K562 (cell line): Measurements from ENCODE around the gene PNPLA7. TPM values are rescaled to one million over a fixed set of nuclear protein-coding genes. Genes with fewer than 3 reads are reported as not detected.

Experiments used
- CAMTA2 ChIP-seq: fragments of 250-450 bp; sonication (Bioruptor Pico); conservative IDR thresholded peaks from 2 replicates; pipeline ENCODE4 v1.5.1; 2022
- CBX1 ChIP-seq: sonication (generic); IDR thresholded peaks from 2 replicates; pipeline ENCODE4 v1.6.1; 2016; ENCODE audit warnings: antibody characterized with exemption, low read depth, mild to moderate bottlenecking
- CC2D1A ChIP-seq: fragments of 450-650 bp; IDR thresholded peaks from 2 replicates; pipeline ENCODE4 v1.6.1; 2017; ENCODE audit warnings: mild to moderate bottlenecking
- CREB1 ChIP-seq, 2 experiments: sonication (generic) in 1 of 2; formaldehyde crosslinking in 1 of 2; IDR thresholded peaks; 2 replicates each; pipeline versions ENCODE4 v1.6.1 to v1.8.0; 2012 to 2022; ENCODE audit warnings: inconsistent platforms in 1 of 2, mild to moderate bottlenecking in 1 of 2, missing genetic modification reagents in 1 of 2, moderate library complexity in 1 of 2
- EP300 ChIP-seq: IDR thresholded peaks from 2 replicates; pipeline ENCODE4 v1.6.1; 2012; ENCODE audit warnings: low read length, improper control_type of control experiment
- ETV5 ChIP-seq: sonication (generic); formaldehyde crosslinking; IDR thresholded peaks from 2 replicates; pipeline ENCODE4 v1.4.0; 2020; ENCODE audit warnings: low read depth, mild to moderate bottlenecking, missing genetic modification reagents
- GATAD2A ChIP-seq: fragments of 450-650 bp; IDR thresholded peaks from 2 replicates; pipeline ENCODE4 v1.6.1; 2017
- HLTF ChIP-seq: fragments of 450-650 bp; IDR thresholded peaks from 2 replicates; pipeline ENCODE4 v1.6.1; 2016
- KLF1 ChIP-seq: fragments of 450-650 bp; IDR thresholded peaks from 2 replicates; pipeline ENCODE4 v1.6.1; 2016; ENCODE audit warnings: missing genetic modification characterization, missing compliant biosample characterization
- NCOA1 ChIP-seq: fragments of 450-650 bp; IDR thresholded peaks from 2 replicates; pipeline ENCODE4 v1.6.1; 2016; ENCODE audit warnings: low read depth
- NONO ChIP-seq, 2 experiments: fragments of 200-400 bp in 1 of 2; fragments of 450-650 bp in 1 of 2; formaldehyde crosslinking in 1 of 2; IDR thresholded peaks; 2 replicates each; pipeline ENCODE4 v1.6.1; 2017; ENCODE audit warnings: low read depth in 2 of 2, mild to moderate bottlenecking in 2 of 2, moderate library complexity in 2 of 2, low read length in 1 of 2
- NRF1 ChIP-seq, 2 experiments: fragments of 450-650 bp; IDR thresholded peaks in 1 of 2; conservative IDR thresholded peaks in 1 of 2; 2 replicates each; pipeline ENCODE4 v1.6.1; 2014; ENCODE audit warnings: mild to moderate bottlenecking in 2 of 2
- PHB2 ChIP-seq: fragments of 450-650 bp; IDR thresholded peaks from 2 replicates; pipeline ENCODE4 v1.6.1; 2017; ENCODE audit warnings: low read depth
- PML ChIP-seq: IDR thresholded peaks from 2 replicates; pipeline ENCODE4 v1.6.1; 2012; ENCODE audit warnings: low read length, inconsistent platforms
- PPARD ChIP-seq: fragments of 250-450 bp; sonication (Bioruptor Pico); IDR thresholded peaks from 2 replicates; pipeline ENCODE4 v1.8.0; 2022; ENCODE audit warnings: inconsistent platforms, mild to moderate bottlenecking, moderate library complexity
- RAD51 ChIP-seq: fragments of 450-650 bp; IDR thresholded peaks from 2 replicates; pipeline ENCODE4 v1.7.1; 2016; ENCODE audit warnings: low read depth, mild to moderate bottlenecking, borderline replicate concordance
- RBM17 ChIP-seq: fragments of 200-400 bp; formaldehyde crosslinking; IDR thresholded peaks from 2 replicates; pipeline ENCODE4 v1.6.1; 2017; ENCODE audit warnings: low read depth, mild to moderate bottlenecking, low read length, borderline replicate concordance
- SMAD3 ChIP-seq: fragments of 450-650 bp; formaldehyde crosslinking; conservative IDR thresholded peaks from 2 replicates; pipeline ENCODE4 v1.4.0; 2020; ENCODE audit warnings: mild to moderate bottlenecking
- SRSF7 ChIP-seq: fragments of 200-400 bp; formaldehyde crosslinking; optimal IDR thresholded peaks from 2 replicates; pipeline ENCODE3; 2017; ENCODE audit warnings: mild to moderate bottlenecking, low read depth, low read length
- TBP ChIP-seq: optimal IDR thresholded peaks from 2 replicates; pipeline ENCODE3; 2011; ENCODE audit warnings: low read depth, low read length, improper control_type of control experiment
- TCFL5 ChIP-seq: fragments of 250-450 bp; sonication (Bioruptor Pico); conservative IDR thresholded peaks from 2 replicates; pipeline ENCODE4 v1.6.1; 2021; ENCODE audit warnings: mild to moderate bottlenecking, moderate library complexity, matching md5 sums
- TRIM28 ChIP-seq: fragments of 450-650 bp; IDR thresholded peaks from 2 replicates; pipeline ENCODE4 v1.6.1; 2017
- WHSC1 ChIP-seq: IDR thresholded peaks from one replicate; pipeline ENCODE4 v1.6.1; 2012; ENCODE audit warnings: low read length, control low read depth, inconsistent platforms
- ZC3H8 ChIP-seq: fragments of 450-650 bp; IDR thresholded peaks from 2 replicates; pipeline ENCODE4 v1.6.1; 2017
- ZKSCAN3 ChIP-seq: fragments of 250-450 bp; sonication (Bioruptor Pico); IDR thresholded peaks from 2 replicates; pipeline ENCODE4 v1.4.0; 2020
- ZNF140 ChIP-seq: fragments of 250-450 bp; sonication (Bioruptor Pico); IDR thresholded peaks from 2 replicates; pipeline ENCODE4 v1.8.0; 2021; ENCODE audit warnings: moderate library complexity, mild to moderate bottlenecking, inconsistent platforms
- ZNF24 ChIP-seq: fragments of 450-650 bp; IDR thresholded peaks from 2 replicates; pipeline ENCODE4 v1.6.1; 2016
- ZNF41 ChIP-seq: fragments of 250-450 bp; sonication (Bioruptor Pico); conservative IDR thresholded peaks from 2 replicates; pipeline ENCODE4 v1.4.0; 2020; ENCODE audit warnings: mild to moderate bottlenecking
- ZNF584 ChIP-seq: fragments of 200-800 bp; sonication (Bioruptor generic); IDR thresholded peaks from 2 replicates; pipeline ENCODE4 v1.6.1; 2016; ENCODE audit warnings: low read depth, mild to moderate bottlenecking, missing genetic modification characterization, missing compliant biosample characterization
- polyA plus RNA-seq, 8 experiments: library from polyadenylated mRNA; depleted of rRNA in 4 of 8; stranded (reverse) in 5 of 8; unstranded in 3 of 8; fragments of >200 nt; fragmentation: Nextera tagmentation in 2 of 8; fragmentation: Illumina TruSeq in 1 of 8; extraction: Ambion mirVana in 2 of 8; extraction: Trizol in 1 of 8; gene quantifications; 2 replicates each; pipeline versions ENCODE4 v1.2.1 to v1.2.3, GENCODE V29; 2011 to 2014; ENCODE audit warnings: inconsistent platforms in 1 of 8, missing spikeins in 1 of 8
- total RNA-seq, 7 experiments: library from RNA; depleted of rRNA in 6 of 7; stranded (reverse); fragments of >200 nt in 6 of 7; fragmentation: Illumina TruSeq in 2 of 7; extraction: Trizol in 2 of 7; gene quantifications; 2 replicates each; pipeline versions ENCODE4 v1.2.1 to v1.2.3, GENCODE V29; 2011 to 2021; ENCODE audit warnings: low replicate concordance in 1 of 7
- TF ChIP-seq, protein P1 (sequence below): fragments of 250-450 bp; sonication (Bioruptor Pico); IDR thresholded peaks from 2 replicates; pipeline ENCODE4 v1.4.0; 2020; ENCODE audit warnings: borderline replicate concordance
- TF ChIP-seq, protein P2 (sequence below), 3 experiments: fragments of 200-800 bp in 1 of 3; sonication (Bioruptor generic) in 1 of 3; sonication (generic) in 1 of 3; formaldehyde crosslinking in 1 of 3; IDR thresholded peaks; 2 replicates each; pipeline versions ENCODE4 v1.6.1 to v1.8.0; 2016 to 2022; ENCODE audit warnings: mild to moderate bottlenecking in 2 of 3, missing compliant biosample characterization in 2 of 3, missing genetic modification characterization in 2 of 3, missing genetic modification reagents in 1 of 3

PNPLA7 gene
- total and polyA plus RNA-seq, 9 of the 15 experiments (the other 6 are each of a cell fraction or from before 2014, with no cell fraction given) = 0.01 to 0.85 (median 0.19) TPM; not detected in 1

DNA sequence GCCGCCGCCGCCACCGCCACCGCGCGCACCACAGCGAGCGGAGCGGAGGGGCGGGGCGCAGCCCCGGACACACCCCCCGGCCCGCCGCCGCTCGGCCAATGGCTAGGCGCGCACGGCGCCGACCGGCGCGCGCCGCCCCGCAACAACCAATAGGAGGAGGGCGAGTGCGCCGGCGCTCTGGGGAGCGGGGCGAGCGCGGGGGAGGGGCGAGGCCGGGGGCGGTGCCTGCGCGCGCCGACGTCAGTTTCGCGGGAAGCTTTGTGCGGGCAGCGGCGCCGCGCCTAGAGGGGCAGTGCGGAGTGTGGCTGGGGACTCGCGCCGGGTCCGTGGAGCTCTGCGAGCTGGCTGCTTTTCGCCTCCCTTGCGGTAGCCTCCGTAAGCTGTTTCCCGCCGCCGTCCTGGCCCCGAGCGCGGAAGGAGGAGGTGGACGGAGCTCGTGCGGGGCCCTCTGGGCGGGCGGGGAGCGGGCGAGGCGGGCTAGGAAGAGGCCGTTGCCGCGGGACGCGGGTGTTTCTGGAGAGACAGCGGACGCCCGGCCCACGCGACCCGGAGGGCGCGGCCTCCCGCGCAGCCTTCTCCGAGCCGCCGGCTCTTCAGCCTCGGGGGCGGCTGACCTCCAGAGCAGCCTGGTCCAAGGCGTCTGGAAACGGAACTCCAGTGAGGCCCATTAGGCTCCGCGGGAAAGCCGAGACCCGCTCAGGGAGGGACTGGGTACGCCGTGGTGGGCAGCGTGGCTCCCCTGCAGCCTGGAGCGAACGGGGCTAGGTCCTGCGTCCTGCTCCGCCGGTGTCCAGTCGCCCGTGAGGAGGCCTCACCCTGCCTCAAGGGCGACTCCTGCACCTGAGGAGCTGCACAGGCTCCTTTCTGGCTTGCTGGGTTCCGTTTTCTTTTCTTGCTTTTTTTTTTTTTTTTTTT is 40.5 kb upstream of the PNPLA7 start, which contains the start of gene ZMYND19 (continued):
- no peak for TF ChIP-seq PPARD (CRISPR knock-in tag)
- no peak for TF ChIP-seq ZKSCAN3 (CRISPR knock-in tag)
- no peak for TF ChIP-seq ZNF41 (CRISPR knock-in tag)
- no peak for TF ChIP-seq TCFL5
- no peak for TF ChIP-seq WHSC1
- TF ChIP-seq, protein P1, sequence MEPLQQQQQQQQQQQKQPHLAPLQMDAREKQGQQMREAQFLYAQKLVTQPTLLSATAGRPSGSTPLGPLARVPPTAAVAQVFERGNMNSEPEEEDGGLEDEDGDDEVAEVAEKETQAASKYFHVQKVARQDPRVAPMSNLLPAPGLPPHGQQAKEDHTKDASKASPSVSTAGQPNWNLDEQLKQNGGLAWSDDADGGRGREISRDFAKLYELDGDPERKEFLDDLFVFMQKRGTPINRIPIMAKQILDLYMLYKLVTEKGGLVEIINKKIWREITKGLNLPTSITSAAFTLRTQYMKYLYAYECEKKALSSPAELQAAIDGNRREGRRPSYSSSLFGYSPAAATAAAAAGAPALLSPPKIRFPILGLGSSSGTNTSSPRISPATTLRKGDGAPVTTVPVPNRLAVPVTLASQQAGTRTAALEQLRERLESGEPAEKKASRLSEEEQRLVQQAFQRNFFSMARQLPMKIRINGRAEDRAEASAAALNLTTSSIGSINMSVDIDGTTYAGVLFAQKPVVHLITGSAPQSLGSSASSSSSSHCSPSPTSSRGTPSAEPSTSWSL (CRISPR knock-in tag) = no peak
- TF ChIP-seq NONO (IDR thresholded peaks at IDR 0.05; ENCODE audit: low read depth in 2 of 2, low read length in 1 of 2) = no peak
- TF ChIP-seq HLTF = no peak
- no peak; the same call in 1 of the 2 replicates for TF ChIP-seq TRIM28
- TF ChIP-seq ETV5 = 0 out of 2 replicates have a peak, but pooled peaks have one; percentile 25
- no peak for TF ChIP-seq GATAD2A
- TF ChIP-seq TBP = peak; percentile 37
- TF ChIP-seq PML = no peak
- TF ChIP-seq ZC3H8 = no peak
- no peak for TF ChIP-seq KLF1
- TF ChIP-seq ZNF584 (CRISPR knock-in tag) = no peak
- TF ChIP-seq EP300 = no peak
- TF ChIP-seq SMAD3 (CRISPR knock-in tag) = no peak
- TF ChIP-seq RBM17 = no peak
- peak; percentile 85 for TF ChIP-seq CREB1 (IDR thresholded peaks at IDR 0.05)
- peak; percentile 73 for TF ChIP-seq CREB1 (CRISPR knock-in tag; IDR thresholded peaks at IDR 0.05)
- TF ChIP-seq NRF1 (conservative IDR thresholded peaks at IDR 0.05 in 1 of 2, IDR thresholded peaks at IDR 0.05 in 1 of 2) = peak; percentile 85 to 87
- TF ChIP-seq SRSF7 = no peak
- no peak for TF ChIP-seq RAD51
- TF ChIP-seq ZNF24 = no peak
- no peak for TF ChIP-seq CAMTA2
- no peak for TF ChIP-seq CC2D1A
- no peak for TF ChIP-seq NCOA1
- no peak for TF ChIP-seq CBX1
- no peak for TF ChIP-seq ZNF140 (CRISPR knock-in tag)
- TF ChIP-seq PHB2 = no peak
- TF ChIP-seq, protein P2, sequence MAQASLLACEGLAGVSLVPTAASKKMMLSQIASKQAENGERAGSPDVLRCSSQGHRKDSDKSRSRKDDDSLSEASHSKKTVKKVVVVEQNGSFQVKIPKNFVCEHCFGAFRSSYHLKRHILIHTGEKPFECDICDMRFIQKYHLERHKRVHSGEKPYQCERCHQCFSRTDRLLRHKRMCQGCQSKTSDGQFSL (CRISPR knock-in tag; IDR thresholded peaks at IDR 0.05) = no peak
- TF ChIP-seq, protein P2 (tag; IDR thresholded peaks at IDR 0.05) = no peak
